Dermis microvascular lymphatic vessel endothelial cell (primary cell): ENCODE data around the gene POLRMT. TPM values are rescaled to one million over a fixed set of nuclear protein-coding genes. Genes with fewer than 3 reads are reported as not detected.

Experiments used
- DNase-seq, 2 donors: peaks; one replicate each; pipeline versions ENCODE4 v3.0.0 to v3.0.0-alpha.2; 2010; ENCODE audit warnings: low read depth in 2 of 2
- total RNA-seq: library from RNA; depleted of rRNA; stranded (reverse); fragments of >200 nt; gene quantifications from 2 replicates; pipeline ENCODE4 v1.2.1, GENCODE V29; 2014

POLRMT gene
- total RNA-seq, 1 donor from 2014 or later = 19.3 TPM

GRCh38 chr19:663682-664117 lies 30.4 kb upstream of the POLRMT start:
- no peak for DNase-seq

GRCh38 chr19:662962-663681 lies 29.8 kb upstream of the POLRMT start, which contains the start of gene RNF126:
Gene RNF126 (minus strand): TSS chr19:663214. CDS start chr19:663121, 93 bp downstream.
- DNase-seq = peak; percentile 73 to 93

GRCh38 chr19:662207-662961 lies 29.0 kb upstream of the POLRMT start:
- peak; percentile 24 to 73 for DNase-seq

- no peak for DNase-seq
These were observed 28.3 kb upstream of the POLRMT start for GRCh38 chr19:661427-662196.

DNA sequence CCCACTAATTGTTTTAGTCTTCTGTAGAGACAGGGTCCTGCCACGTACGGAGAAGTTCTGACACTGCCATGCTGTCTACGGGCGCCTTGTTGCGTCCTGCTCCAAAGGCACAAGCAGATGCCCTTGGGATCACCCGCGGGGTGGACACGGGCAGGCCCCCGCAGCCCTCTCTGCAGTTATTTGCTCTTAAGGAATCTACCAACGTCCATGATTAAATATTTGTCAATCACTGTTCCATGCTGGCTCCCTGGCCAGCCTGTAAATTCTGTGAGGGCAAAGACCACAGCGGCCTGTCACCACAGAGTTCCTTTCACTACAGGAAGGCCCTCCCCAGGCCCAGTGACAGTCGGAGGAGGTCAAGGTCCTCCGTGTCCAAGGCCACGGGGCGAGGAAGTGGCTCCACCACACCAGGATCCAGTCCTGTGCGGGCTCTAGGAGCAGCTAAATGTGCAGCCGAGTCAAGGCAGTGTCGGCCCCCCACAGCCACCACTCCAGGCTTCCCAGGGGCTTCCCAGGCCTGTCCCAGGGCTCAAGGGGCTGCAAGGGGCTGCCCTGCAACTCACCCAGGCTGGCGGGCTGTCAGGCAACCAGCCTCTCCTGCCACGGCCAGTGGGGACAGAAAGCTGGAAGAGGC lies 27.6 kb upstream of the POLRMT start:
- DNase-seq = no peak

DNA sequence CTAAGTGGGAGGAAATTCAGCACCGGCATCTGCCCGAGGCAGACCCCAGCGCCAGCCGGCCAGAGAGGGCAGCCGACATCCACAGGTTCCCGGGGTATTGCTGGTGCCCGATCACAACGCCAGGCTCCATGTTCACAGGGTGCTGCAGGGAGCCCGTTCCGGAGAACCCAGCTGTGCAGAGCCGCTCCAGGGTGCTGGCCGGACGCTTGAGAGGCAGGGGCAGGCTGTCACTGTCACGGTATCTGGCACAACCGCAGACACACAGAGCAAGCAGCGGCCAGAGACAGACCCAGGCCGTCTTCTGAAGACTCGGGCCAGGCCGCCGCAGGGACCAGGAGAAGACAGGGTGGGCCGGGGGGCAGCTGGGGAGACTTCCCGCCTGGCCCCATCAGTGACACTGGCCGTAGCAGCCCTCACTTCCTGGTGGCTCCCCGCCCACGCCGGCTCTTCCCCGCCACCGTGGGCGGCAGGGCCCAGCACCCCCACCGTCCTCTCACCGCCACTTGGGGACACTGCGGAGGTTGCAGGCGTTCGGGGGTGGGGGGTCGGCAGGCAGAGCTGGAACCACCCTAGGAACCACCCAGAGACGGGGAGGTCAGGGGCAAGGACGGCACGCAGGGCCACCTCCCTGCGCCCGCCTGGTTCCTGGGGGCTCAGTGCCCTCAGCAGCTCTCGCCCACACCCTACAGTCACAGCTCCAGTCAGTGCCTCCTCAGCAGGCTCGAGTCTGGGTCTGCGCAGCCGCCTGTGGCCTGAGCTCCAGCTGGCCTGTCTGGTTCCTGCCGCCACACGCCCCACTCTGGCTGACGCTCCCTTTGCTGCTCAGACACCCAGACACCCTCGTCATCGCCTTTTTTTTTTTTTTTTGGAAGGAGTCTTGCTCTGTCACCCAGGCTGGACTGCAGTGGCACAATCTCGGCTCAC lies 25.8 kb upstream of the POLRMT start:
- no peak for DNase-seq

GRCh38 chr19:658059-658839 lies 24.9 kb upstream of the POLRMT start:
- no peak for DNase-seq

GRCh38 chr19:657611-658010 lies 24.3 kb upstream of the POLRMT start:
- no peak for DNase-seq

DNA sequence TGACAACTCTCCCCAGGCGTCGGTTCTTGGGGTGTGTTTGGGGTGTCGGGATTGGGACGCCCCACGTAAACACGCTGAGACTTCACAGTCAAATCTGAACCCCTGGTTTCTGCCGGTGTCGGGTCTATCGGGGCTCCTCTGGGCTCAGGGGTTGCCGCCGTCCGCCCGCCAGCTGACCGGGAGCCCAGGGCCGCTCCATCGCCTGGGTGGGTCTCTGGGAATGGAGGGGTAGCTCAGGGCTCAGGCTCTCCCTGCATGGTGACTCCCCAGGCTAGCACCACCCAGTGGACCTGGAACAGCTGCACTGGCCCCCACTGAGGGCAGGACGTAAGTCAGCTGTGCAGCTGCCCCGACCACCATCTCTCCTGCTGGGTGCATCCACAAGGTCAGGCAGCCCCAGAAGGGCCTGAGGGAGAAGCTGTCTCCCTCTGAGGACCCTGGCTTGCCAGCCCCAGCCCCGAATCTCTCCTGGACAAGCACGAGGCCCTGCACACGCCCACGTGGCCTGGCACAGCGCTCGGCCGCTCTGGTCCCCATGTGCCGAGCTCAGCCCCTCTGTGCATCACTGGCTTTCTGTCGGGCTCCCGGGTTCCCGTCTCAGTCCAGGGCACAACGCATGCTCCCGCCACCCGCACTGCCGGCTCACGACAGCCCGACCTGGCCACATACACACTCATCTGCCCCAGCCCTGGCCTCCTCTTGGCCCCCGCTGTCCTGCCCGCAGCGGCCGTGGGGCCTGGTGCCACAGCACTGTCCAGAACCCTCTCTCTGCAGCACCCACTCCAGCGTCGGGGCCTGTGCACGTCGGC lies 23.6 kb upstream of the POLRMT start:
- no peak for DNase-seq

DNA sequence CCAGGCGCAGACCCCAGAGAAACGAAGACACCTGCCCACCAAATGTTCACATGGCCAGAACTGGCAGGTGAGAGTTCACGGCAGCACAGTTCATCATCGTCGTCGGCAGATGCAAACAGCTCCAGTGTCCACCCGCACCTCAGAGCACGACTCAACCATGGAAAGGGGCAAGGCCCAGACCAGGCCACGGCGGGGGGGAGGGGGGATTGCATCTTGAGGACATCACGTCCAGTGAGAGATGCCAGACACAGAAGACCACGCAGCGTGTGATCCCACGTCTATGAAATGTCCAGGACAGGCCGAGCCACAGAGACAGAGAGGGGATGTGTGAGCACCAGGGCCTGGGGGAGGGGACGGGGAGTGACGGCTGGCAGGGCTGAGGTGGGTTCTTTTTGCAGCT lies 22.4 kb upstream of the POLRMT start:
- no peak for DNase-seq

GRCh38 chr19:653425-653824 lies 20.1 kb upstream of the POLRMT start:
- DNase-seq = no peak

DNA sequence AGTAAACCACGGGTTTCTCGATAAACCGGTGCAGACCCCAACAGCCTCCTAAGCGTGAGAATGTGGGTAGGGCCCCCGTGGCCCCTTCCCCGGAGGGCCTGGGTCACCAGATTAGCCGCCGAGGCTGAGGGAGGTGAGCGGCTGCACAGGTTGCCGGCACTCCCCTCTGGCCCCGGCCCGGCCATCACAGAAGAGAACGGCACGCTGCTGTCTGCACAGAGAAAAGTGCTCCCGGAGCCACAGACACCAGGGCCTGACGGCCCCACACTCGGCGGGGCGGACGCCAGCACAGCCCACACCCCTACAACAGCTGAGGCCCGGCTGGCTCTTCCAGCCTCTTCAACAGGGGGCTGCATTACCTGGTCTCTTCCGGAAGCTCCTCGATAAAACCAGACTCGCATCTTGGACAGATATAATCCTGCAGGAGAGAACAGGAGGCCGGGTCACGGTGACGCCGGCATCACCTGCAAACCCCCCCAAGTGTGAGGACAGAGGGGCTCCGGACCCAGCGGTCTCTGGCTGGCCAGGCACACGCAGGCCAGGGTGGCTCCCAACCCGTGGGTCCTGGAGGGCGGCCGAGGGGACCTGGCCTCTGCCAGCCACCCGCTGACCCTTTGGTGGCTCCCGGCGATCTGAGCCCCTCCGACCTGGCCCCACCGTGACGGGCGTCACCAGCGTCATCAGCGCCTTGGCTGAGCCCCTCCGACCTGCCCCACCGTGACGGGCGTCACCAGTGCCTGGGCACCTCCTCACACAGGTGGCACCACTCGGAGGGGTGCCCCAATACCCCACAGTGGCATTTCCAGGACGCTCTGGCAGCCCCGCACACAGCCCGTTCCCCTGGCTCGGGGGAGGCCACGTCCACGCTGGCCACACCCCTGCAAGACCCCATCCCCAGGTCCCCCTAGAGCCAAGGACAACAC lies 19.4 kb upstream of the POLRMT start:
- no peak for DNase-seq

DNA sequence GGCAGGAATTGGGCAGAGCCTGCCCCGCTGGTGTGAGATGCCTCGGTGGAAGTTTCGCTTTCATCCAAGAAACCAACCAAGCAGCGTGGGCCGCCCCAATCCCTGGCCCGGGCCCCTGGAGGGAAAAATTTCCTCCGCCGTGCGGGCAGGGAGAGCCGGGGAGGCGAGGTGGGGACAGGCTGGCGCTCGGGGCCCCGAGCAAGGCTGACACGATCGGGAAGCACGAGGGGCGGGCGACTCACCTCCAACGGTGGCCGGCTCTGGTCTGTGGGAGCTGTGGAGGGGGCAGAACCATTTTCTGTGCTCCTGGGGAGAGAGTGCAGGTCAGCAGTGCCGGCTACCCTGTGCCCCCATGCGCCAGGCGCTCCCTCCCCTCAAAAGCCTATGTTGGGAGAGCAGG lies 18.7 kb upstream of the POLRMT start:
- no peak for DNase-seq

DNA sequence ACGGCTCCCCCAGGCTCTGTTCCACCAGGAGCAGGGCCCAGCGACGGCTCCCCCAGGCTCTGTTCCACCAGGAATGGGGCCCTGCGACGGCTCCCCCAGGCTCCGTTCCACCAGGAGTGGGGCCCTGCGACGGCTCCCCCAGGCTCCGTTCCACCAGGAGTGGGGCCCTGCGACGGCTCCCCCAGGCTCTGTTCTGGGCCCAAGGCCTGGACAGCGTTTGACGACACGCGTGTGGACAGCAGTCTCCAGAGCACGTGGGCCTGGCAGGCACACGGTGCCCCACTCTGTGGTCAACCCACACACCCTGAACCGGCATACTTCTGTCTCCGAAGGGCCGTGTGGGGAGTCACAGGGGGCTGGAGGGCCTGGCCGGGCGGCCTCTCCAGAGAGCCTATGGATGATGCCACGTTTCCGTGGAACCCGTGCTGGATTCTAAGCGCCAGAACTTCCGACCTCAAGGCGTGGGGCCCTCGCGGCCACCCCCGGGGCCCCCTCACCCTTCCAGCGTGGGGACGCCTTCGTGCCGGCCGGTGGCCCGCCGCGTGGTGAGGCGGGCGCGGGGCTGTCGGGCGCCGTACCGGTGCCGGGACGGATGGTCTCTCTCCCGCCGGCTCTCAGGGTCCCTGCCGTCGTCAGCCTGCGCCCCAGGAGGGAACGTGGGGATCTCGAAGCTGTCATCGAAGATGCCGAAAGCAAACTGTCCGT lies 17.9 kb upstream of the POLRMT start:
- no peak for DNase-seq

- no peak for DNase-seq
These were observed 16.8 kb upstream of the POLRMT start for GRCh38 chr19:650121-650520.

DNA sequence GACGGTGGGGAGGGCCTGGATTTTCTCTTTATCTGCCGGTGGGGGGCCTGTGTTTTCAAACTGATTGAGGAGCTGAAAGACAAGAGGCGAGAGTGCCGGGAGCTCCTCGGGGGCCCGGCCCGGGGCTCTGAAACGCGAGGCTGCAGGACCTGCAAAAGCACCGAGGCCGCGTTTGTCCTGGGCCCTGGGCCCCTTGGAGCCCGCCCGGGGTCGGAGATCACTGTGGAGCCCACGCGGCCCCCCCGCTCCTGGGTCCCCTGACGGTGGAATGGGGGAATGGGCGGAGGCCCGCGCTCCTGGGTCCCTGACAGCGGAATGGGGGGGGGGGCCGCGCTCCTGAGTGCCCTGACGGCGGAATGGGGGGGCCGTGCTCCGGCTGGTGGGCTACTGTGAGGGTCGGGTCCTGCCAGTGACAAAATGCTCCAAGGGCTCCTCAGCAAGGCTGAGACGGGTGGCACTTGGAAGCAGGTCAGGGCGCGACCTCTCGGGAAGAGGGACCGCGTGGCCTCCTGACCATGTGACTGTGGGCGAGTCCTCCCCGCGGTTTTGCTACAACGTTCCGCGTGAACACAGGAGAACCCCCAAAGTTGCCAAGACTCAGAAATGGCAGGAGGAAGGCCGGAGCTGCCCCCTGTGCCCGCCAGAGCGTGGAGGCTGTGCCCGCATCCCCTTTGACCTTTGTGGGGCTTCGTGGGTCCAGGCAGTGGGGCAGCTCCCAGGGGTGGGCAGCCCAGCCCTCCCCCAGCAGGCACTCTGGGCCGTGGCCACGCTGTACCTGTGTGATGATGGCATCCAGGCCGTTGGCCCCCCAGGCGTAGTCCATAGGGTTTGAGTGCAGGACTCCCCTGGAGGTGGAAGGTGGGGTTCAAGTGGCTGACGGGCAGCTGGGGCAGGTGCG lies 15.8 kb upstream of the POLRMT start:
- no peak for DNase-seq
